ENCODE results near the gene DNAH3.

DNA sequence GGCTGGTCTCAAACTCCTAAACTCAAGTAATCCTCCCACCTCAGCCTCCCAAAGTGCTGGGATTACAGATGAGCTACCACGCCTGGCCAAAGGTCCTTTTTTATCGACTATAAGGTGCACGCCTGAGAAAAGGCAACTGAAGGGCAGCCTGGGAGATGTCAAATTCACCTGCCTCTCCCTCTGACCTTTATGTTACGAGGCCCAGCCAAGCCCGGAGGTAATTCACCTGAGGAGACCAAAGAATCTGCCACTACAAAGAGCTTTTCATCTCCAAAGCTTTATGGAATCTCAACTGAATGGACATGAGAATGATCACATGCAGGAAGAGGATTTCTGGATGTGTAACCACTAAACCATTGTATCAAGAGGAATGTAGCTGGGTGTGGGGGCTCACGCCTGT is 212.9 kb downstream of the DNAH3 start:
- TF ChIP-seq HOXA9 (CRISPR knock-in tag; IDR thresholded peaks at IDR 0.05; ENCODE audit: borderline replicate concordance): no peak
- no peak for TF ChIP-seq GTF2F1 (IDR thresholded peaks at IDR 0.05; ENCODE audit: low read length)
- TF ChIP-seq EZH2 (conservative IDR thresholded peaks at IDR 0.05; ENCODE audit: low read depth, low read length): no peak
- TF ChIP-seq ZNF546 (CRISPR knock-in tag; conservative IDR thresholded peaks at IDR 0.05): no peak
- TF ChIP-seq, protein P1, sequence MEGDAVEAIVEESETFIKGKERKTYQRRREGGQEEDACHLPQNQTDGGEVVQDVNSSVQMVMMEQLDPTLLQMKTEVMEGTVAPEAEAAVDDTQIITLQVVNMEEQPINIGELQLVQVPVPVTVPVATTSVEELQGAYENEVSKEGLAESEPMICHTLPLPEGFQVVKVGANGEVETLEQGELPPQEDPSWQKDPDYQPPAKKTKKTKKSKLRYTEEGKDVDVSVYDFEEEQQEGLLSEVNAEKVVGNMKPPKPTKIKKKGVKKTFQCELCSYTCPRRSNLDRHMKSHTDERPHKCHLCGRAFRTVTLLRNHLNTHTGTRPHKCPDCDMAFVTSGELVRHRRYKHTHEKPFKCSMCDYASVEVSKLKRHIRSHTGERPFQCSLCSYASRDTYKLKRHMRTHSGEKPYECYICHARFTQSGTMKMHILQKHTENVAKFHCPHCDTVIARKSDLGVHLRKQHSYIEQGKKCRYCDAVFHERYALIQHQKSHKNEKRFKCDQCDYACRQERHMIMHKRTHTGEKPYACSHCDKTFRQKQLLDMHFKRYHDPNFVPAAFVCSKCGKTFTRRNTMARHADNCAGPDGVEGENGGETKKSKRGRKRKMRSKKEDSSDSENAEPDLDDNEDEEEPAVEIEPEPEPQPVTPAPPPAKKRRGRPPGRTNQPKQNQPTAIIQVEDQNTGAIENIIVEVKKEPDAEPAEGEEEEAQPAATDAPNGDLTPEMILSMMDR (CRISPR knock-in tag; IDR thresholded peaks at IDR 0.05): no peak
- no peak for TF ChIP-seq TCF7L2 (IDR thresholded peaks at IDR 0.05; ENCODE audit: low read depth, low read length)
- TF ChIP-seq ZNF530 (CRISPR knock-in tag; IDR thresholded peaks at IDR 0.05; ENCODE audit: low read depth): no peak
- no peak for TF ChIP-seq PHF8 (CRISPR knock-in tag; IDR thresholded peaks at IDR 0.05)

Measured in HepG2 (cell line).